ENCODE measurements around the gene BMI1.

The BMI1 gene

GRCh38 chr10:22333975-22334282, 13.0 kb downstream of the BMI1 start:
- TF ChIP-seq CTCF (IDR thresholded peaks at IDR 0.05; ENCODE audit: low read depth, low read length) (no peak), POLR2A (IDR thresholded peaks at IDR 0.05; ENCODE audit: extremely low read depth, insufficient read length) (no peak), MAX (IDR thresholded peaks at IDR 0.05; ENCODE audit: low read depth, low read length) (no peak), MYC (IDR thresholded peaks at IDR 0.05; ENCODE audit: low read depth, low read length) (no peak)
- DNase-seq (ENCODE audit: low read depth), result no peak
- no peak overlapping the region for H3K4me3 ChIP-seq (ENCODE audit: low read depth, low read length)

- TF ChIP-seq CTCF (IDR thresholded peaks at IDR 0.05; ENCODE audit: low read depth, low read length), result no peak
- no peak for TF ChIP-seq MAX (IDR thresholded peaks at IDR 0.05; ENCODE audit: low read depth, low read length)
- no peak for TF ChIP-seq MYC (IDR thresholded peaks at IDR 0.05; ENCODE audit: low read depth, low read length)
- TF ChIP-seq POLR2A (IDR thresholded peaks at IDR 0.05; ENCODE audit: extremely low read depth, insufficient read length), result no peak
- no peak for DNase-seq (ENCODE audit: low read depth)
- no peak overlapping the region for H3K4me3 ChIP-seq (ENCODE audit: low read depth, low read length)
Observed at GRCh38 chr10:22334414-22335172, 13.7 kb downstream of the BMI1 start.

- no peak overlapping the region for H3K4me3 ChIP-seq (ENCODE audit: low read depth, low read length)
- no peak for DNase-seq (ENCODE audit: low read depth)
- TF ChIP-seq MAX (IDR thresholded peaks at IDR 0.05; ENCODE audit: low read depth, low read length) (no peak), POLR2A (IDR thresholded peaks at IDR 0.05; ENCODE audit: extremely low read depth, insufficient read length) (no peak)
Observed at GRCh38 chr10:22335173-22335933, 14.5 kb downstream of the BMI1 start.

- DNase-seq (ENCODE audit: low read depth), result no peak
- no peak for TF ChIP-seq CTCF (IDR thresholded peaks at IDR 0.05; ENCODE audit: low read depth, low read length)
- no peak for TF ChIP-seq MAX (IDR thresholded peaks at IDR 0.05; ENCODE audit: low read depth, low read length)
- no peak for TF ChIP-seq POLR2A (IDR thresholded peaks at IDR 0.05; ENCODE audit: extremely low read depth, insufficient read length)
- TF ChIP-seq MYC (IDR thresholded peaks at IDR 0.05; ENCODE audit: low read depth, low read length), result no peak
- no peak overlapping the region for H3K4me3 ChIP-seq (ENCODE audit: low read depth, low read length)
Observed at GRCh38 chr10:22338185-22338900, 17.4 kb downstream of the BMI1 start.

GRCh38 chr10:22338931-22339330, 18.0 kb downstream of the BMI1 start:
- TF ChIP-seq MAX (IDR thresholded peaks at IDR 0.05; ENCODE audit: low read depth, low read length), result no peak
- TF ChIP-seq CTCF (IDR thresholded peaks at IDR 0.05; ENCODE audit: low read depth, low read length), result no peak
- TF ChIP-seq MYC (IDR thresholded peaks at IDR 0.05; ENCODE audit: low read depth, low read length), result no peak
- no peak for TF ChIP-seq POLR2A (IDR thresholded peaks at IDR 0.05; ENCODE audit: extremely low read depth, insufficient read length)
- H3K4me3 ChIP-seq (ENCODE audit: low read depth, low read length), result no peak overlapping the region
- DNase-seq (ENCODE audit: low read depth), result no peak
